ENCODE measurements around the gene PRSS21.

- TF ChIP-seq CHD1 (IDR thresholded peaks at IDR 0.05; ENCODE audit: low read depth, low read length) (no peak), HDGF (IDR thresholded peaks at IDR 0.05) (no peak), CHD4 (IDR thresholded peaks at IDR 0.05) (no peak), SIN3A (IDR thresholded peaks at IDR 0.05; ENCODE audit: low read depth, low read length) (no peak), TAF1 (IDR thresholded peaks at IDR 0.05; ENCODE audit: borderline replicate concordance, low read depth, low read length) (no peak), ATF2 (IDR thresholded peaks at IDR 0.05; ENCODE audit: low read length) (no peak), YY1 (IDR thresholded peaks at IDR 0.05; ENCODE audit: low read depth, low read length) (no peak)
- TF ChIP-seq, protein P1, sequence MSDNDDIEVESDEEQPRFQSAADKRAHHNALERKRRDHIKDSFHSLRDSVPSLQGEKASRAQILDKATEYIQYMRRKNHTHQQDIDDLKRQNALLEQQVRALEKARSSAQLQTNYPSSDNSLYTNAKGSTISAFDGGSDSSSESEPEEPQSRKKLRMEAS (IDR thresholded peaks at IDR 0.05; ENCODE audit: low read depth, low read length) = no peak
Observed at GRCh38 chr16:2867661-2867986, 50.6 kb downstream of the PRSS21 start.

Data from GM12878 (cell line).